GM12875 (cell line): ENCODE measurements around the gene LAMP2.

Experiments
- H3K4me3 ChIP-seq: one replicate; pipeline ENCODE4 v1.5.1; 2011; ENCODE audit warnings: low read depth, low read length, control low read depth
- CTCF ChIP-seq: IDR thresholded peaks from 2 replicates; pipeline ENCODE4 v1.5.1; 2011; ENCODE audit warnings: low read depth, mild to moderate bottlenecking, control low read depth, inconsistent platforms, low read length, moderate library complexity, borderline replicate concordance; ENCODE audit not compliant: insufficient read depth

Gene LAMP2

GRCh38 chrX:120439921-120440320 lies 29.2 kb downstream of the LAMP2 start:
- no peak overlapping the region for H3K4me3 ChIP-seq
- no peak for TF ChIP-seq CTCF

- no peak overlapping the region for H3K4me3 ChIP-seq
- no peak for TF ChIP-seq CTCF
Measured at GRCh38 chrX:120429776-120430540, 39.1 kb downstream of the LAMP2 start.

DNA sequence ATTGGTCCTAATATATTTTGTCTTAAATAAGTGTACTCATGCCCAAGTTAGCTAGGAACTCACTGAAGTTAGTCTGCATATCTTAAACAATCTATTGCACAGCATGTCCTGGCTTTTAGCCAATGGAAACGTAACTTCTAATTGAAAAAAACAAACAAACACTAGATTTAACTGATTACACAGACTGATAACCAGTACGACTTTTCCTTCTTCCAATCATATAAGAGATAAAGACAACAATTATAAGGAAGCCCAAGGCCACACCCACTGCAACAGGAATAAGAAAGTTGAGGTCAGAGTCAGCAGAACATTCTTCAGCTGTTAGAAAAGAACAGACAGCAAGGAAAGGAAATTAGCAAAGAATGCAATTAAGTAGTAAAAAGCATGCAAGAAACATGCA lies 40.8 kb downstream of the LAMP2 start:
- no peak overlapping the region for H3K4me3 ChIP-seq
- TF ChIP-seq CTCF: no peak

GRCh38 chrX:120426599-120426998 lies 42.5 kb downstream of the LAMP2 start:
- no peak for TF ChIP-seq CTCF

GRCh38 chrX:120419463-120419862 lies 49.6 kb downstream of the LAMP2 start:
- H3K4me3 ChIP-seq: no peak overlapping the region
- TF ChIP-seq CTCF: no peak

More at GRCh38 chrX:120426599-120426998, 42.5 kb downstream of the LAMP2 start:
- H3K4me3 ChIP-seq: no peak overlapping the region

GRCh38 chrX:120408168-120408567 lies 60.9 kb downstream of the LAMP2 start:
- TF ChIP-seq CTCF: no peak
- H3K4me3 ChIP-seq: no peak overlapping the region

DNA sequence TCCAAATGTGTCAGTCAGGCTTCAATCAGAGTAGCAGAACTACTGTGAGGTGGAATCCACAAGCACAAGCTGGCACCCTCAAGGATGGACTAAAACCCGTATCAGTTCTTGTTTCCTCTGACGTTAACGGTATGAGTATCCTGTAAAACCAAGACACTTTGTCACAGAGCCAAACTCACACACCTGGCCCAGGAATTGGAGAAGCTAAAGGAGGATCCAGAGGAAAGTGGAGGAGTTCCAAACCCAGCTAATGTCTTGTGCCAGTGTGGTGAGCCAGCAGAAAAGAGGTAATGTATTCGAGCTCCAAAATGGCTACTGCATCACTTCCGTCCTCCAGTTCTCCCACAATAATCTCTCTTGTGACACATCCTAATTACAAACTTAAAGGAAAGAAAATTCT lies 62.5 kb downstream of the LAMP2 start:
- H3K4me3 ChIP-seq: no peak overlapping the region
- TF ChIP-seq CTCF: no peak
